Stimulated activated CD8-positive, alpha-beta memory T cell treated with anti-CD3 and anti-CD28 coated beads, Interleukin-7, amount 100 ng/mL, for 1 hour (primary cell): Measurements from ENCODE around the gene RAD9A.
"Not testable (repeated sequence)": the region's sequence is repeated elsewhere in the genome, so short reads cannot be mapped to it uniquely, and the experiment has no call there.

Experiments used
- DNase-seq, 2 donors: peaks; one replicate each; pipeline ENCODE4 v3.0.0-alpha.2; 2020; ENCODE audit warnings: low read depth in 2 of 2

RAD9A gene

DNA sequence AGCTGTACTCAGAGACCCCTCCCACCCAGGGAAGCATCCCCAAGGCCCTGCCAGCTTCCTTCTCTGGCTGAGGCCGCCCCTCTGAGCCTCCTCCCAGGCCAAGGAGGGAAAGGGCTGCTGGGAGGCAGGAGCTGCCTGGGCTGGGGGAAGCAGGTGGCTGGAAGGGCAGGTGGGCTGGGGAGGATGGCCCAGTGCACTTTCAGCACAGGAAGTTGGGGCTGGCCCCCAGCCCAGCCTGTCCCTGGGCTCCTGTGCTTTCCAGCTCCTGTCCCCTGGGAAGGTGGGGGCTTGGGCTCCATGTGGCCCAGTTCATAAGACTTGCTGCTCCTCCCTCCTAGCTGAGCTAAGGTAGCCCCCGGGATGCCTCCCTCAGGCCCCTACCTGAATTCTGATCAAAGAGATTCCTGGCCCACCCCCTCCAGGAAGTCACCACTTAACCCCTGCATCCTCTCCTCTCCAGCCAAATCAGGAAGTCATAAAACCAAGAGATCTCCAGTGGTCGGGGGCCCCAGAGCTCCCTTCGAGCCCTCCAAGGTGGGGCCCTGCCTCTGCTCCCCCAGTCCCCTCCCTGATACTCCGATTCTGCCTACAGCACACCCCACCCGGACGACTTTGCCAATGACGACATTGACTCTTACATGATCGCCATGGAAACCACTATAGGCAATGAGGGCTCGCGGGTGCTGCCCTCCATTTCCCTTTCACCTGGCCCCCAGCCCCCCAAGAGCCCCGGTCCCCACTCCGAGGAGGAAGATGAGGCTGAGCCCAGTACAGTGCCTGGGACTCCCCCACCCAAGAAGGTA is 5.0 kb downstream of the RAD9A start:
- DNase-seq: no peak

DNA sequence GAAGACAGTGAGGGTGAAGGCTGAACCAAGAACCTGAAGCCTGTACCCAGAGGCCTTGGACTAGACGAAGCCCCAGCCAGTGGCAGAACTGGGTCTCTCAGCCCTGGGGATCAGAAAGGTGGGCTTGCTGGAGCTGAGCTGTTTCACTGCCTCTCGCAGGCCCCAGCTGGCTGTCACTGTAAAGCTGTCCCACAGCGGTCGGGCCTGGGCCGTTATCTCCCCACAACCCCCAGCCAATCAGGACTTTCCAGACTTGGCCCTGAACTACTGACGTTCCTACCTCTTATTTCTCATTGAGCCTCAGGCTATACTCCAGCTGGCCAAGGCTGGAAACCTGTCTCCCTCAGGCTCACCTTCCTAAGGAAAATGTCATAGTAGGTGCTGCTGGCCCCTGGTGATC is 5.8 kb downstream of the RAD9A start:
- no peak for DNase-seq

DNA sequence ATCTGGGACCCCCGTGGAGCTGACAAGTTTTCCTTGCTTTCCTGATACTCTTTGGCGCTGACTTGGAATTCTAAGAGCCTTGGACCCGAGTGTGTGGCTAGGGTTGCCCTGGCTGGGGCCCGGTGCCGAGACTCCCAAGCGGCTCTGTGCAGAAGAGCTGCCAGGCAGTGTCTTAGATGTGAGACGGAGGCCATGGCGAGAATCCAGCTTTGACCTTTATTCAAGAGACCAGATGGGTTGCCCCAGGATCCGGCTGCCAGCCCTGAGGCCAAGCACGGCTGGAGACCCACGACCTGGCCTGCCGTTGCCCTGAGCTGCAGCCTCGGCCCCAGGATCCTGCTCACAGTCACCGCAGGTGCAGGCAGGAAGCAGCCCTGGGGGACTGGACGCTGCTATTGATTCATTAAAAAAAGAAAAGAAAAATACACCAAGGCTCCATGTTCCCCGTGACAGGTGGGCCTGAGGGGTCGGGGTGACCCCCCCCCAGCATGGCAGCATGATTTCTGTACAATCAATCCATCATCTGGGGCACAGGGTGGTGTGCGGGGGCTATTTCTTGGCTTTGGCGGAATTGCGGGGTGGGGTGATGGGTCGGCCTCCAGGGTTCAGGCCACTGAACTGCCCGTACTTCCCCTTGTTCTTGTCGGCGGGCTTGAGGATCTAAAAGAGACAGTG is 6.3 kb downstream of the RAD9A start:
- no peak for DNase-seq

DNA sequence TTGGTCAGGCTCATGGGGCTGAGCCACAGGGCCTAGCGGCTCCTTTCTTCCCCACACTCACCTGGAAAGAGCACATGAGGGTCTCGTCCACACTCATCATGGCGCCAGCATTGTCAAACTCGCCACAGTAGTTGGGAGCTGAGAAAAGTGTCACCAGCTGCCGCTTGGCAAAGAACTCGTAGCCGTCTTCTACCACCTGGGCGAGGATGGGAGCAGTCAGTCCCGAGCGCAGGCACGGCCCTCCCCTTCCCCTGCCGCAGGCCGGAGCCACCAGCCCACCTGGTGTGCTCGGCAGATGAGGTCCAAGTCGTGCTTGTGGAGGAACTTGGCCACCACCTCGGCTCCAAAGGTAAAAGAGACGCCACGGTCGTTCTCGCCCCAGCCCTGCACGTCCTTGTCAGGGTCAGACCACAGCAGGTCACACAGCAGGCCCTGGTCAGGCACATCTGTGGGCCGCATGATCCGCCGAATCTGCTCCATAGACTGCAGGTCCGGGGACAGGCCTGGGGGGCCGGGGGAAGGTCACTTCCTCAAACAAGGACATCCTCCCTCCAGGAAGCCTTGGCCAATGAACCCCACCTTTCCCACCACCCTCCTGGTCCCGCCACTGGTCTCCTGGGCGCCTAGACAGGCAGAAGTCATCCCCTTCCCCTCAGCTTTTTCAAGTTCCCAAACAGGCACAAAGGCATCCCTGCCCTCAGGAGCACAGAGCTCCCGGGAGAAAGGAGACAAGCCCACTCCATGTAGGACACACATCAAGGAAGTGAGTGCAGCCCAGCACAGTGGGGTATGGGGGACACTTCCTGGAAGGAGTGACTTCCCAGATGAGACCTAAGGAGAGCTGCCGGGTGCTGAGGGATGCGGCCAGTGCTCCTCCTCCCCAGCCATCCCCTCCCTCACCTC is 7.1 kb downstream of the RAD9A start:
- DNase-seq: no peak

DNA sequence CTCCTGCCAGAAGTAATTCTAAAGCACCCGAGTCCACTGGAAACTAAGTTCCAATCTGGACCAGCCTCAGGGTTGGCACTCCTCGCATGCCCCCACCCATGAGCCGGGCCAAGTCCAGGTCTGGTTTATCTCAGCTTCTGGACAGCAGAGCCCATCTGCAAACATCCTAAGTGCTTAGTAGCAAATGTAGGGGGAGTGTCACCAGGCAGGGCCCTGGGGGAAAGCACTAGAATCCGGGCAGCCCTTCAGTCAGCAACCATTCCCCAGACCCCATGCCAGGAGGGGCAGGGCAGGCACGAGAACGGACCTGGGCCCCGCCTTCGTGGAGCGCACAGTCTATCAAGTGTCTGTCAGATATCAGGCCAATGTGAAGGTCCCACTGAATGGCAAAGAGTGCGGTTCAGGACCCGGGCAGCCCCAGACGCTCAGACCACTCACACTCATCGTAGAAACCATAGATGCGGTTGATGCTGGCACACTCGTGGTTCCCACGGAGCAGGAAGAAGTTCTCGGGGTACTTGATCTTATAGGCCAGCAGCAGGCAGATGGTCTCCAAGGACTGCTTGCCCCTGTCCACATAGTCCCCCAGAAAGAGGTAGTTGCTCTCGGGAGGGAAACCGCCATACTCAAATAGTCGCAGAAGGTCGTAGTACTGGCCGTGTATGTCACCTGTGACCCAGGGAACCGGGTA is 8.6 kb downstream of the RAD9A start:
- no peak for DNase-seq

DNA sequence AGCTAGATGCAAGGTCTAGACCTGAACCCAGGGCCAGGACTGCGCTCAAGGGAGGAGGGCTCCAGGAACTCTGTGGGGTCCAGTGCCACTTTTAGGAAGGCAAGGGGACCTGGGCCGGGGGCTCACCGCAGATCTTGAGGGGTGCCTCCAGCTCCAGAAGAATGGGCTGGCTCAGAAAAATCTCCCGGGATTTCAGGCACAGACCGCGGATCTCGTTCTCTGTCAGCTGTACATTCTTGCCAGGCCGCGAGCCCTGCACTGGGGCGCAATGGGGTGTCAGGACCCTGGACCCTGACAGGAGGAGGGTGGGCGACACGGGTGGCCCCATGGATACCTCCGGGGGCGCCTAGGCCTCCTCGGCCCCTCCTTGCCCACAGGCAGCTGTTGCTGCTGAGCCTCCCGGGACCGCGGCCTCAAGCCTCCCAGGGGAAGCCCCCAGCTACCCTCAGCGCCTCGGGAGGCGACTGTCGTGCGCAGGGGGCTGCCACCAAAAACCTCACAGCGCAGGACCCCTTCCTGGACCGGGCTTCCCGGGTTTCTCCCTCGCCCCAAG is 9.2 kb downstream of the RAD9A start:
- no peak for DNase-seq

DNA sequence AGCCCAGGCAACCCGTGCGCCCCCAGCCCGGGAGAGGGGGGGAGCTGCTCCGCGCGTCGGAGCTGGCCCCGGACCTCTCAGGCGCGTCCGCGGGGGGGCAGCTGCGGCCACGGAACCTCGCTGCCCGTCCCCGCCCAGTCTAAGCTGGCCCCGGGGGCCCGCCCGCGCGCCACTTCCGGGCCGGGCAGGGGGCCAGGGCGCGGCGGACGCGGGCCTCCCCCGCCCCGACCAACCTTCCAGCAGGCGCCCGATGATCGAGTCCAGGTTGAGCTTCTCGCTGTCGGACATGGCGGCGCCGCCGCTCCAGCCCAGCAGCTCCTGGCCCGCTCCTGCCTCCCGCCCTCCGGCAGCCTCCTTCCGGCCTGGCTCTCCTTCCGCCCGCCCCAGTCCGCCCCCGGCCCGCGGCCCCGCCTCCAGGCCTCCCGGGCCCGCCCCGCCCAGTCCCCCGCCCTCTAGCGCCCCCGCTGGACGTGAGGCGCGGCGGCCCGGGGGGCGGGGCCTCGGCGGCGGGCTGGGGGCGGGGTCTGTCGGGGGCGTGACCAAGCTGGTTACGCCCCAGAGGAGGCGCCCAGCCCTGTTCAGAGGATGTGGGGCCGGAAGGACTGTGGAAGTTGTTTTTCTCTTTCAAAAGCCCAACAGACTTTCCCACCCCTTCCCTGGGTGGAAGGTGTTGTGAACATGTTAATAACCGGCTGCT is 9.9 kb downstream of the RAD9A start, which contains the start of gene PPP1CA:
TSS of gene PPP1CA (minus strand) at position 364 of the 697 bp plus-strand sequence. CDS start at position 288, 76 bp downstream.
- peak; percentile 89 for DNase-seq

DNA sequence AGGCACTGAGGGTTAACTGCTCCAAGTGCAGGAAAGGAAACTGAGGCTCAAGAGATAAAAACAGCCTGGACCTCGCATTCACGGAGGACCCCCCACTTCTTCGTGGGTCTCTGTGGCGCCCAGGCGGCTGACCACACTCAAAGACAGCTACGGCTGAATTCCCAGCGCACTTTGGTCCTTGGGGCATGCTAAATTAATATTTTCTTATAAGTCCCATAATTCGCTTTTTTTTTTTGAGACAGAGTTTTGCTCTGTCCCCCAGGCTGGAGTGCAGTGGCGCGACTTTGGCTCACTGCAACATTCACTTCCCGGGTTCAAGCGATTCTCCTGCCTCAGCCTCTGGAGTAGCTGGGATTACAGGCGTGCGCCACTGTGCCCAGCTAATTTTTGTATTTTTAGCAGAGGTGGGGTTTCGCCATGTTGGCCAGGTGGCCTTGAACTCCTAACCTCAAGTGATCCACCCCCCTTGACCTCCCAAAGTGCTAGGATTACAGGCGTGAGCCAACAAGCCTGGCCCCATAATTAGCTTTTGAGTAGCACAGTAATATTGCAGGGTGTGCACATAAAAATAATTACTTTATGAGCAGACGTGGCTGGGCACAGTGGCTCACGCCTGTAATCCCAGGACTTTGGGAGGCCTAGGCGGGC is 10.5 kb downstream of the RAD9A start:
- DNase-seq: not testable (repeated sequence)

DNA sequence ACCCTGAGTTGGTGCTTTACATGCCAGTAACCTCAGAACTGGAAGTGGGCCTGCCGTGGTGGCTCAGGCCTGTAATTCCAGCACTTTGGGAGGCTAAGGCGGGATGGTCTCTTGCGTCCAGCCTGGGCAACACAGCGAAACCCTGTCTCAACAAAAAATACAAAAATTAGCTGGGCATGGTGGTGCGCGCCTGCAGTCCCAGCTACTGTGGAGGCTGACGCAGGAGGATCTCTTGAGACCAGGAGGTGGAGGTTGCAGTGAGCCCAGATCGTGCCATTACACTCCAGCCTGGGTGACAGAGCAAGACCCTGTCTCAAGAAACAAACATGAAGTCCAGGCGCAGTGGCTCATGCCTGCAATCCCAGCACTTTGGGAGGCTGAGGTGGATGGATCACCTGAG is 11.3 kb downstream of the RAD9A start:
- not testable (repeated sequence) for DNase-seq

DNA sequence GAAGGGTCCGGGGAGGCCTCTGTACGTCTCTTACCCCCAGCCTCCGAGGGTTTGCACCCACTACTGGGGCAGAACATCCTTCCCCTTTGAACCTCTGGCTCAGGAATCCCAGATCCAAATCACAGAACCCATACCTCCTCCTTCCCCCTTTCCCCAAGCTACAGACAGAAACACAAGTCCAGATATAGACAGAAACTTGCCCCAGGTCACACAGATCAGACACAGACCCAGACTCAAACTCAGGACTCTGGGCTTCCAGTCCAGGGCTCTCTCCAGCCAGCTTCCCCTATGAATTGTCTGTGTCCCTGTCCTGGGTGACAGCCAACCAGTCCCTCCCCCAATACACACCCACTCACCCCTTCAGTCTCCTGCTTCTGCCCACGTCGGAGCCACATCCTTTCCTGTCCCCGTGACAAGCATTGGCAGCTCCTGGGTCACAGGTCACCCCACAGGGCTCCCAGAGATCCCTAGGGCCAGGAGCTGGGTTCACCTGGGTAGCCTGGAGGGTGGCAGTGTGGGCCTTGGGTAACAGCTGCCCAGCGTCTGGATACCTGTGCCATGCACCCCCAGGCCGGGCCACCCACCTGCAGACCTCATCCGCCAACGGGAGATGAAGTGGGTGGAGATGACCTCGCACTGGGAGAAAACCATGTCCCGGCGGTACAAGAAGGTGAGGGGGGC is 12.9 kb downstream of the RAD9A start:
- DNase-seq: no peak

DNA sequence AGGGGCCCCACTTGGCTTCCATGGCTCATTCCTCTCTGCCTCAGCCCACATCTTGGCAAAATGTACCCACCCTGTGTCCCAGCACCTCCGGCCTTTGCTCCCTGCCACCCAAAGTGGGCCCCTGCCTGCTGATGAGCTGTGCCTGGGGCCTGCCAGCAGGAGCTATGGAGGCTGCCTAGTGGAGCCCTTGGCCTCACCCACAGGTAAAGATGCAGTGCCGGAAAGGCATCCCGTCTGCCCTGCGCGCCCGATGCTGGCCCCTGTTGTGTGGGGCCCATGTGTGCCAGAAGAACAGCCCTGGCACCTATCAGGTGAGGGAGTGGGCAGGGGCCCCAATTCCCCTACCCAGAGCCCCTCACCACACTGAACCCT is 13.4 kb downstream of the RAD9A start:
- DNase-seq: no peak

DNA sequence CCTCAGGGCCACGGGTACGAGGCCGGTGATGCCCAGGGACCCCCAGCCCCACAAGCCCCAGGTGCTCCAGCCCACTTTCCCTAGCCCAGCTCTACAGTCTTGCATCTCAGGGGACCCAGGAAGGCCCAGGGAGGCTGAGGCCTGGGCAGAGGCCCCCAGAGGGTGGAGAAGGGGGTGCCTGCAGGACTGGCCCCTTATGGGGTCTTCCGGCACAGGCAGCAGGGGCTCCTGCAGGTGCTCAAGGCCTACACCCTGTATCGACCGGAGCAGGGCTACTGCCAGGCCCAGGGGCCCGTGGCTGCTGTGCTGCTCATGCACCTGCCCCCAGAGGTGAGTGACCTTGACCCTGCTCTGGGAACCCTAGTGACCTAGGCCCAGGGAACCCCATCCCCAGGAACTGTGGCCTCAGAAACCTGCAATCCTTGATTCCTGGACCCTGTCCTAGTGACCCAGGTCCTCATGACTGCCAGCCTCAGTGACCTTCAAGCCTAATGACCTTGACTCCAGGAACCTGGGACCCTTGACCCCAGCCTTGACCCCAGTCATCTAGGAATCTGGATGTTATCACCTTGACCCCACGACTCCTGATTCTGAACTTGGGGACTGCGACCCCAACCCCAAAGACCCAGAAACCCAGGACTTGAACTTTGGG is 14.0 kb downstream of the RAD9A start:
- no peak for DNase-seq

DNA sequence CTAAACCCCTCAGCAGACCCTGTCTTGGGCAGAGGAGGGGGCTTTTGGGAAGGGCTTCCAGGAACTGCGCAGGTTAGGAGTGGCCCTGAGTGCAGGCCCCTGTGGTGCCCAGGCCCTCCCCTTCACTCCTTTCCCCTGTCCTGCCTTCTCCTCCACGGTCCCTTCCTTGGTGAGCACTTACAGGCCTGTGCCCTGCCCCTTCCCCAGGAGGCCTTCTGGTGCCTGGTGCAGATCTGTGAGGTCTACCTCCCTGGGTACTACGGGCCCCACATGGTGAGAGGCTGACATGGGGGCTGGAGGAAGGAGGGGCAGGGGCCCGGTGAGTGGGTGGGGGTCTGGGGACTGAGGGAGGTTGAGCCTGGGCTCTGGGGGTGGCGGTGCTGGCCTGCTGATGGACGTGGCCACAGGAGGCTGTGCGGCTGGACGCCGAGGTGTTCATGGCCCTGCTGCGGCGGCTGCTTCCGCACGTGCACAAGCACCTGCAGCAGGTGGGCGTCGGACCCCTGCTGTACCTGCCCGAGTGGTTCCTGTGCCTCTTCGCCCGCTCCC is 14.7 kb downstream of the RAD9A start:
- no peak for DNase-seq

DNA sequence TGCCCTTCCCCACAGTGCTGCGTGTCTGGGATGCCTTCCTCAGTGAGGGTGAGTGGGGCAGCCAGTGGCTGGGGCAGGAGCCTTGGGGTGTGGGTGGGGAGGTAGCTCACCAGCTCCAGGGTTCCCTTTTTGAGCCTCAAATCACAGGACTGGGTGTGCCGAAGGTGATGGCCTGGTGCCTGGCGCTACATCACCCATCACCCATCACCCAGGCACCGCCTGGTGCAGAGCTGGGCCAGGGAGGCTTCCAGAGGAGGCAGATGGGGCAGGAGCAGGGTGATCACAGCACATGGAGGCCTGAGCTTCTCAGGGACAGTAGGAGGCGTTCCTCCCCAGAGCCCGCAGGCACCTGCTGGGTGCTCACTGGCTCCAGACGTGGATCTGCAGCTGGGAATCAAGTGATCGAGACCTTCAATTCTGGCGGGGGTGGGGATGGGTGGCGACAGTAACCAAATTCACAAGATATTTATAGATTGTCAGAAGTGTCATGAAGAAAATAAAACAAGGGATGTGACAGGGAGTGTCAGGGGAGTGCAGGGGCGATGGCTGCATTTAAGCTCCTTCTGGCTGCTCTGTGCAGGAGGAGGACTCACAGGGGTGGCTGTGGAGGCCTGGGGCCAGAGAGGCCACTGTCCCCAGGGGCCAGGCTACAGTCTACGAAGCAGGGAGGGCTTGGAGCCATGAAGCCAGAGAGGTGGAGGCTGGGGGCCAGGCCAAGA is 15.3 kb downstream of the RAD9A start:
- DNase-seq: no peak

DNA sequence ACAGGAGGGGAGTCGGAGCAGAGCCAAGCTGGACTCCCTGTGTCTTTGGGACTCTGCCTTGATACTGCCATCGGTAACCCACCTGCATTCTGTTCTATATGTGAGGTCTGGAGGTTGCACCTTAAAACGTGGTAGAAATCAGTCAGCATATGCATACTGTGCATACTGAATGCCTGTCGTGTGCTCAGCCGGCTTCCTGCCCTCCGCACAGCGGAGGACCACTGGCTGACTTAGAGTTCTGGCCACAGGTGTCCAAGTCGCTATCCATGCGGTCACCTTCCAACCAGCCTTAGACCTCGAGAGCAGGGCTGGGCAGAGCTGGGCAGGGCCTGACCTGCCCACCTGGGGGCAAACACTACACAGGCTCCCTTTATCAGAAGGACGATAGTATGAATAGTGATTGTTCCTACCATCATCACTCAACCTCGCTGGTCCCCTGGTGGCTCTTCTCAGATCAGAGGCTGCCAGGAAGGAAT is 15.9 kb downstream of the RAD9A start:
- DNase-seq: no peak

DNA sequence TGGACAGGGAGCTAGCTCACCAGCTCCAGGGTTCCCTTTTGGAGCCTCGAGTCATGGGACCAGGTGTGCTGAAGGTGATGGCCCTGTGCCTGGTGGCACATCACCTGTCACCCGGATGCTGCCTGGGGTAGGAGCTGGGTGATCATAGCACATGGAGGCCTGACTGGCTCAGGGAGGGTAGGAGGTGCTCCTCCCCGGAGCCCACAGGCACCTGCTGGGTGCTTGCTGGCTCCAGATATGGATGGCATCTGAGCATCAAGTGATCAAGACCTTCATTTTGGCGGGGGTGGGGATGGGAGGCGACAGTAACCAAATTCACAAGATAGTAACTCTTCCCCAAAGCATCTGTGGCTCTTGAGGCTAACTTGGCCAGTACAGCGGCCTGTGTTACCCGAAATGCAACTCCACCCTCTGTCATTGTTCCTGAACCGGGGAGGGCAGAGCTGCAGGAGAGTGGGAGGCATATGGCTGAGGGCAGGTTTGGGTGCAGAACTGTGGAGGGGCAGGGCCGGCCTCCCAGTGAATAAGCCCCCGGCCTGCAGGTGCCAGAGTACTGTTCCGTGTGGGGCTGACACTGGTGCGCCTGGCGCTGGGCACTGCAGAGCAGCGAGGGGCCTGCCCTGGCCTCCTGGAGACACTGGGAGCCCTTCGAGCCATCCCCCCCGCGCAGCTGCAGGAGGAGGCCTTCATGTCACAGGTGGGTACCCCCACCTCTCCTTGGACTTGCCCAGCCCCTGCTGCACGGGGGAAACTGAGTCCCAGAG is 16.8 kb downstream of the RAD9A start:
- DNase-seq: no peak

DNA sequence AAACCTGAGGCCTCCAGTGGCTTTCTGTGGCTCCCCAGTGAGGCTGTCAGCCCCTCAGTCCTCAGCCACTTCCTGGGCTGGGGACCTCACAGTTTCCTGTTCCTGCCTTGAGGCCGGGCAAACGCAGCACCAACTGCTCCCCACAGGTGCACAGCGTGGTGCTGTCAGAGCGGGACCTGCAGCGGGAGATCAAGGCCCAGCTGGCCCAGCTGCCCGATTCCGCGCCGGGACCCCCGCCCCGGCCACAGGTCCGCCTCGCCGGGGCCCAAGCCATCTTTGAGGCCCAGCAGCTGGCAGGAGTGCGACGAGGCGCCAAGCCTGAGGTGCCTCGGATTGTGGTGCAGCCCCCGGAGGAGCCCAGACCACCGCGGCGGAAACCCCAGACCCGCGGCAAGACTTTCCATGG is 17.5 kb downstream of the RAD9A start:
- peak in 1 of 2 donors; percentile 46 for DNase-seq
